Measurements from ENCODE around the gene HSD17B3. TPM values are rescaled to one million over a fixed set of nuclear protein-coding genes. Genes with fewer than 3 reads are reported as not detected.

Gene HSD17B3
- total and polyA plus RNA-seq, 8 donors = 0.55 to 4.6 (median 2.0) TPM; not detected in 4

GRCh38 chr9:96232539-96233241 is 69.3 kb downstream of the HSD17B3 start:
- TF ChIP-seq CTCF (IDR thresholded peaks at IDR 0.05) = peak in 5 of 7 experiments; percentile 44 to 82 (median 67)
- TF ChIP-seq POLR2AphosphoS5 (IDR thresholded peaks at IDR 0.05) = no peak
- 43 to 53% (median 47%) methylated on average over 11 to 14 of the region's 14 CpGs for WGBS, 5 donors
- Histone ChIP-seq H3K4me1 (peaks cover 0 to 17% (median 12%) of the 10 kb centered on the region in 4 donors), H3K9me3 (no peaks in the 10 kb centered on the region), H3K36me3 (no peaks in the 10 kb centered on the region), H3K27ac (peak overlapping the region; percentile 66 to 79 (median 66)), H3K4me3 (peak overlapping the region in 1 of 4 donors; percentile 4), H3K27me3 (no peaks in the 10 kb centered on the region)
- intact Hi-C loops (cut with DNase I; ENCODE audit: low total_unique reads) = loop anchor here (10.0 kb wide), 1 partner anchor 82 kb away; no protein-coding TSS in a partner anchor
- DNase-seq = peak in 1 of 2 donors; percentile 84

GRCh38 chr9:96232164-96232538 is 69.8 kb downstream of the HSD17B3 start:
- no peaks in the 10 kb centered on the region for H3K9me3 ChIP-seq
- H3K27ac ChIP-seq = peak overlapping the region; percentile 4 to 79 (median 66)

DNA sequence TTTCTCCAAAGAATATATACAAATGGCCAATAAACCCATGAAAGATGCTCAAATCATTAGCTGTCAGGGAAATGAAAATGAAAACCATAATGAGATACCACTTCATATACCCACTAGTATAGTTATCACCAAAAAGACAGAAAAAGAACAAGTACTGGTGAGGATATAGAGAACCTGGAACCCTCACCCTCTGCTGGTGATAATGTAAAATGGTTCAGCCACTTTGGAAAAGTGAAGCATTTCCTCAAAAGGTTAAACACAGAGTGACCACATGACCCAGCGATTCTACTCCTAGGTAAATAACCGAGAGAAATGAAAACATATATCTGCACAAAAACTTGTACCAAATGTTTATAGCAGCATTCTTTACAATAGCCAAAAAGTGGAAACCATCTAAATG is 72.0 kb downstream of the HSD17B3 start:
- Histone ChIP-seq H3K9me3 (no peaks in the 10 kb centered on the region), H3K4me3 (no peak overlapping the region), H3K27ac (no peak overlapping the region), H3K27me3 (no peaks in the 10 kb centered on the region), H3K36me3 (no peaks in the 10 kb centered on the region), H3K4me1 (peaks cover 0 to 17% (median 10%) of the 10 kb centered on the region in 4 donors)
- DNase-seq = no peak
- TF ChIP-seq CTCF (IDR thresholded peaks at IDR 0.05) (no peak), POLR2A (IDR thresholded peaks at IDR 0.05) (no peak), POLR2AphosphoS5 (IDR thresholded peaks at IDR 0.05) (no peak), EP300 (IDR thresholded peaks at IDR 0.05) (no peak)
- intact Hi-C loops (cut with DNase I; ENCODE audit: low total_unique reads) = loop anchor here (10.0 kb wide), 1 partner anchor 85 kb away; no protein-coding TSS in a partner anchor
- WGBS, 5 donors = 83 to 89% (median 88%) methylated on average over 2 of the region's 2 CpGs

More at GRCh38 chr9:96232164-96232538, 69.8 kb downstream of the HSD17B3 start:
- Histone ChIP-seq H3K27me3 (no peaks in the 10 kb centered on the region), H3K36me3 (no peaks in the 10 kb centered on the region), H3K4me3 (no peak overlapping the region), H3K4me1 (peaks cover 0 to 17% (median 11%) of the 10 kb centered on the region in 4 donors)
- WGBS, 5 donors = 55 to 63% (median 59%) methylated on average over 11 of the region's 11 CpGs
- intact Hi-C loops (cut with DNase I; ENCODE audit: low total_unique reads) = loop anchor here (10.0 kb wide), 1 partner anchor 83 kb away; no protein-coding TSS in a partner anchor
- TF ChIP-seq CTCF (IDR thresholded peaks at IDR 0.05) (no peak), EP300 (IDR thresholded peaks at IDR 0.05) (no peak), POLR2A (IDR thresholded peaks at IDR 0.05) (no peak), POLR2AphosphoS5 (IDR thresholded peaks at IDR 0.05) (no peak)
- no peak for DNase-seq

GRCh38 chr9:96222132-96222531 is 79.8 kb downstream of the HSD17B3 start:
- intact Hi-C loops (cut with DNase I; ENCODE audit: low total_unique reads) = no loop called here
- Histone ChIP-seq H3K9me3 (peaks cover 0 to 7% (median 0%) of the 10 kb centered on the region in 4 donors), H3K27ac (no peak overlapping the region), H3K4me3 (no peak overlapping the region), H3K36me3 (no peaks in the 10 kb centered on the region), H3K4me1 (peaks cover 13 to 27% (median 25%) of the 10 kb centered on the region in 4 donors), H3K27me3 (peaks cover 0 to 11% (median 9%) of the 10 kb centered on the region in 3 donors)
- WGBS, 5 donors = 33 to 50% (median 43%) methylated on average over 2 of the region's 2 CpGs
- no peak for TF ChIP-seq EP300 (IDR thresholded peaks at IDR 0.05)
- peak in 3 of 7 experiments; percentile 12 to 47 (median 24) for TF ChIP-seq CTCF (IDR thresholded peaks at IDR 0.05)
- no peak for DNase-seq
